H1 (cell line): ENCODE results near the gene MED29. TPM values are rescaled to one million over a fixed set of nuclear protein-coding genes. Genes with fewer than 3 reads are reported as not detected.

Experiments used
- CHD2 ChIP-seq: IDR thresholded peaks from 2 replicates; pipeline ENCODE4 v1.6.1; 2012; ENCODE audit warnings: low read length, improper control_type of control experiment
- CREB1 ChIP-seq: IDR thresholded peaks from 2 replicates; pipeline ENCODE4 v1.6.1; 2012; ENCODE audit warnings: inconsistent platforms
- EP300 ChIP-seq, 2 experiments: IDR thresholded peaks; 1 replicate in 1 of 2; 2 replicates in 1 of 2; pipeline ENCODE4 v1.6.1; 2011 to 2012; ENCODE audit warnings: low read depth in 2 of 2, low read length in 2 of 2, mild to moderate bottlenecking in 2 of 2, borderline replicate concordance in 1 of 2, inconsistent platforms in 1 of 2, moderate library complexity in 1 of 2
- KDM1A ChIP-seq: fragments of 200-600, 300-600 bp; sonication (generic); IDR thresholded peaks from 2 replicates; pipeline ENCODE4 v1.7.1; 2016; ENCODE audit warnings: mild to moderate bottlenecking, low read length, borderline replicate concordance
- POLR2A ChIP-seq, 2 experiments: IDR thresholded peaks; 1 replicate in 1 of 2; 2 replicates in 1 of 2; pipeline ENCODE4 v1.6.1; 2011; ENCODE audit warnings: low read depth in 2 of 2, low read length in 2 of 2, mild to moderate bottlenecking in 2 of 2; ENCODE audit errors: control extremely low read depth in 1 of 2
- POLR2AphosphoS5 ChIP-seq: IDR thresholded peaks from 2 replicates; pipeline ENCODE4 v1.6.1; 2011; ENCODE audit warnings: low read depth, low read length
- TCF12 ChIP-seq: IDR thresholded peaks from 2 replicates; pipeline ENCODE4 v1.6.1; 2011; ENCODE audit warnings: low read depth, mild to moderate bottlenecking, low read length
- polyA plus RNA-seq, 7 experiments: library from polyadenylated mRNA; depleted of rRNA in 3 of 7; stranded (reverse) in 5 of 7; unstranded in 2 of 7; fragments of >200 nt in 5 of 7; fragments of 200-250 nt in 2 of 7; gene quantifications; 1 replicate in 5 of 7; 2 replicates in 1 of 7; 4 replicates in 1 of 7; pipeline versions ENCODE4 v1.2.1 to v1.2.3, GENCODE V29; 2011 to 2013; ENCODE audit warnings: missing spikeins in 2 of 7, mixed read lengths in 2 of 7
- total RNA-seq: library from RNA; stranded (reverse); fragmentation: NEBNext Ultra II Directional; extraction: Animal tissue kit (Norgen Biotek cat#: 25700); gene quantifications from 2 replicates; pipeline ENCODE4 v1.2.1, GENCODE V29; 2021

MED29 gene
- total and polyA plus RNA-seq, 2 of the 8 experiments (the other 6 are each of a cell fraction or from before 2014, with no cell fraction given): 31.1 to 52.5 TPM

DNA sequence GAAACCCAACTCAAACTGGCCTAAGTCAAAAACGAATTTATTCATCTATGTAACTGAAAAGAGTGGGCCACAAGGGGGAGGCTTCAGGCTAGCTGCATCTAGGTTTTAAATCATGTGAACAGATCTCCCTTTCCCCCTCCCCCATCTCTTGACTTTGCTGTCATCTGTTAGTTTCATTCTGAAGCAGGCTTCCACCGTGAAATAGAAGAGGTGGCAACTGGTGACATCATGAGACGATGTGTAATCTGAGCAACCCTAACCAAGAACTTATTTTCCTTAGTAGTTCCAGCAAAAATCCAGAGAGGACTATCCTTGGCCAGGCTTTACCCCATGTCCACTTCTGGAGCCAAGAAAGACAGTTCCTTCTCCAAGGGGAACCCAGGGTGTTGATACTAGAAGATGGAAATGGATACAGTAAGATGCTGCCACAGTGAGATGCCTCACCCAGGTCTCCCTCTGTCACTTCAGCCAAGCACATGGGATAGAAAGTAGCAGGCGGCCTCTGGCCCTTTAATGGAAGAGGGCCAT is 39.6 kb upstream of the MED29 start (continued):
- TF ChIP-seq CHD2: no peak
- TF ChIP-seq TCF12: no peak
- no peak for TF ChIP-seq KDM1A
- no peak for TF ChIP-seq EP300 (IDR thresholded peaks at IDR 0.05; ENCODE audit: borderline replicate concordance in 1 of 2, low read depth in 2 of 2, low read length in 2 of 2)
- TF ChIP-seq CREB1: no peak
- TF ChIP-seq POLR2AphosphoS5: no peak
- TF ChIP-seq POLR2A (IDR thresholded peaks at IDR 0.05; ENCODE audit: control extremely low read depth in 1 of 2, low read depth in 2 of 2, low read length in 2 of 2): no peak
